IPS-18a (cell line): ENCODE results near the gene ZC3H18.

Experiments used
- H3K27ac ChIP-seq: one replicate; pipeline ENCODE4 v1.5.1; 2013; ENCODE audit warnings: low read length
- H3K27me3 ChIP-seq: one replicate; pipeline ENCODE4 v1.6.1; 2013; ENCODE audit warnings: mild to moderate bottlenecking, low read length; ENCODE audit not compliant: control insufficient read depth, insufficient read depth
- H3K36me3 ChIP-seq: one replicate; pipeline ENCODE4 v1.6.1; 2013; ENCODE audit warnings: low read depth, low read length; ENCODE audit not compliant: control insufficient read depth
- H3K4me1 ChIP-seq: one replicate; pipeline ENCODE4 v1.6.1; 2013; ENCODE audit warnings: low read depth, low read length; ENCODE audit not compliant: control insufficient read depth
- H3K4me3 ChIP-seq: one replicate; pipeline ENCODE4 v1.5.1; 2013; ENCODE audit warnings: low read length
- H3K9ac ChIP-seq: one replicate; pipeline ENCODE4 v1.6.1; 2013; ENCODE audit warnings: mild to moderate bottlenecking, low read length, moderate library complexity
- H3K9me3 ChIP-seq: one replicate; pipeline ENCODE4 v1.6.1; 2013; ENCODE audit warnings: low read depth, low read length; ENCODE audit not compliant: control insufficient read depth

The ZC3H18 gene

GRCh38 chr16:88541831-88542616 lies 28.2 kb upstream of the ZC3H18 start:
- Histone ChIP-seq H3K9me3 (peaks cover 6% of the 10 kb centered on the region), H3K36me3 (no peaks in the 10 kb centered on the region), H3K9ac (no peak overlapping the region), H3K27ac (no peak overlapping the region), H3K4me3 (no peak overlapping the region), H3K4me1 (no peaks in the 10 kb centered on the region), H3K27me3 (peaks cover 48% of the 10 kb centered on the region)

GRCh38 chr16:88543230-88543813 lies 26.9 kb upstream of the ZC3H18 start:
- H3K4me3 ChIP-seq: no peak overlapping the region
- no peak overlapping the region for H3K9ac ChIP-seq
- H3K27me3 ChIP-seq: peaks cover 57% of the 10 kb centered on the region
- H3K4me1 ChIP-seq: no peaks in the 10 kb centered on the region
- H3K27ac ChIP-seq: no peak overlapping the region
- H3K36me3 ChIP-seq: no peaks in the 10 kb centered on the region
- peaks cover 6% of the 10 kb centered on the region for H3K9me3 ChIP-seq

DNA sequence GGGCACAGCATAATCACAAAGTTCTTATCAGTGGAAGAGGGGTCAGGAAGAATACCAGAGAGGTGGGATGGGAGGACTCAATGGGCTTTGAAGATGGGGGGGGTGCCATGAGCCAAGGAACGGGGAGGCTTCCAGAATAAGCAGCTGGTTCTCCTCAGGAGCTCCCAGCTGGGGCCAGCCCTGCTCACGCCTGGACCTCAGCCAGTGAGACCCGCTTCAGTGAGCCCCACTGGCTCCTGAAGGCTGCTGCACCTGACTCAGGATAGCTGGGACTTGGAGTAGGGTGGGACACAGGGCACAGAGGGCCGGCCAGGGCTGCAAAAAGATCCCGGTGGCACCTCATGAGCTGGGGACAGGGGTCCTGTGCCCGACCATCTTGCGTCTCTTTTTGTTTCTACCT lies 24.4 kb upstream of the ZC3H18 start:
- H3K9me3 ChIP-seq: peaks cover 6% of the 10 kb centered on the region
- H3K4me3 ChIP-seq: no peak overlapping the region
- no peak overlapping the region for H3K27ac ChIP-seq
- H3K36me3 ChIP-seq: no peaks in the 10 kb centered on the region
- no peak overlapping the region for H3K9ac ChIP-seq
- H3K27me3 ChIP-seq: peaks cover 60% of the 10 kb centered on the region
- peaks cover 2% of the 10 kb centered on the region for H3K4me1 ChIP-seq

DNA sequence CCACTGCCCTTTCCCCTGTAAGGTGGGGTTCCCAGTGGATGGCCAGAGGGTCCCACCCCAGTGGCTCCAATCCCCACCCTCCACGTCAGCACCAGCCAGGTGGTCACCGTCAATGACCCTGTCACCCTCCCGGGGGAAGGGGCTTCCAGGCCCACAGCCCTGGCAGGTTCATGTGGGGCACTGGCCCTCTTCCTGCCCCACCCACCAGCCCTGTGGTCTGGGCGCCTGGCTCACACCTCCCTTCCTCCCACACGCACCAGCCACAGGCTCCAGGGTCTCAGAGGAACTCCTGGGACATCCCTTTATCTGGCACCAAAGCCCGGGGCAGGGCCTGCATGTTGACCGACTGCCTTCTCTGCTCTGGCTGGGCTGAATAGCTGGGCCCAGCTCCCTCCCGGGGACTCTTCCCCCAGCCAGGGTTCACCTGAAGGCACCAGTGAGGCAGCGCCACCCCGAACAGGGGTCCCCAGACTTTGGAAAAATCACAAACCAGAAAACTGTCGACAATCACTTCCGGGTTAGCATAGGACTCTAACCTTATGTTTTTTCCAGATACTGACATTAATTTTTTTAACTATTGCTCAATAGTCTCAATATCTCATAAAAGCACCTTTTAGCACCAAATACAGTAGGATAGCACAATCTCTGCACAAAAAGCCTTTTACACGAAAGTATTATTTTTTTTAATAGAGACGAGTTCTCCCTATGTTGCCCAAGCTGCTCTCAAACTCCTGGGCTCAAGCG lies 21.9 kb upstream of the ZC3H18 start:
- H3K36me3 ChIP-seq: no peaks in the 10 kb centered on the region
- peaks cover 4% of the 10 kb centered on the region for H3K9me3 ChIP-seq
- H3K4me1 ChIP-seq: peaks cover 2% of the 10 kb centered on the region
- H3K9ac ChIP-seq: no peak overlapping the region
- H3K27me3 ChIP-seq: peaks cover 64% of the 10 kb centered on the region
- H3K27ac ChIP-seq: no peak overlapping the region
- H3K4me3 ChIP-seq: no peak overlapping the region

GRCh38 chr16:88548985-88549384 lies 21.2 kb upstream of the ZC3H18 start:
- Histone ChIP-seq H3K4me1 (peaks cover 2% of the 10 kb centered on the region), H3K27me3 (peaks cover 64% of the 10 kb centered on the region), H3K9me3 (no peaks in the 10 kb centered on the region), H3K4me3 (no peak overlapping the region), H3K36me3 (no peaks in the 10 kb centered on the region), H3K9ac (no peak overlapping the region), H3K27ac (no peak overlapping the region)

GRCh38 chr16:88549671-88550245 lies 20.4 kb upstream of the ZC3H18 start:
- H3K27ac ChIP-seq: no peak overlapping the region
- H3K27me3 ChIP-seq: peaks cover 63% of the 10 kb centered on the region
- H3K4me3 ChIP-seq: peak overlapping the region; percentile 7
- no peaks in the 10 kb centered on the region for H3K36me3 ChIP-seq
- H3K9ac ChIP-seq: no peak overlapping the region
- H3K9me3 ChIP-seq: no peaks in the 10 kb centered on the region
- H3K4me1 ChIP-seq: peaks cover 2% of the 10 kb centered on the region

- Histone ChIP-seq H3K9ac (no peak overlapping the region), H3K9me3 (no peaks in the 10 kb centered on the region)
Observed at GRCh38 chr16:88550246-88550661, 19.9 kb upstream of the ZC3H18 start.

GRCh38 chr16:88552166-88552565 lies 18.0 kb upstream of the ZC3H18 start:
- Histone ChIP-seq H3K9ac (no peak overlapping the region), H3K4me1 (peaks cover 2% of the 10 kb centered on the region), H3K9me3 (no peaks in the 10 kb centered on the region)

More at GRCh38 chr16:88550246-88550661, 19.9 kb upstream of the ZC3H18 start:
- Histone ChIP-seq H3K4me1 (peaks cover 2% of the 10 kb centered on the region), H3K4me3 (peak overlapping the region; percentile 7), H3K27me3 (peaks cover 58% of the 10 kb centered on the region), H3K27ac (no peak overlapping the region), H3K36me3 (no peaks in the 10 kb centered on the region)

GRCh38 chr16:88552815-88553214 lies 17.4 kb upstream of the ZC3H18 start:
- H3K27me3 ChIP-seq: peaks cover 34% of the 10 kb centered on the region
- H3K27ac ChIP-seq: no peak overlapping the region
- no peak overlapping the region for H3K4me3 ChIP-seq
- H3K4me1 ChIP-seq: peaks cover 2% of the 10 kb centered on the region
- H3K9ac ChIP-seq: no peak overlapping the region
- H3K9me3 ChIP-seq: no peaks in the 10 kb centered on the region
- H3K36me3 ChIP-seq: no peaks in the 10 kb centered on the region

More at GRCh38 chr16:88552166-88552565, 18.0 kb upstream of the ZC3H18 start:
- H3K36me3 ChIP-seq: no peaks in the 10 kb centered on the region
- no peak overlapping the region for H3K27ac ChIP-seq
- no peak overlapping the region for H3K4me3 ChIP-seq
- H3K27me3 ChIP-seq: peaks cover 40% of the 10 kb centered on the region

GRCh38 chr16:88553739-88554138 lies 16.5 kb upstream of the ZC3H18 start:
- Histone ChIP-seq H3K9me3 (no peaks in the 10 kb centered on the region), H3K9ac (no peak overlapping the region), H3K4me3 (no peak overlapping the region), H3K36me3 (no peaks in the 10 kb centered on the region), H3K27ac (no peak overlapping the region), H3K27me3 (peaks cover 24% of the 10 kb centered on the region), H3K4me1 (peaks cover 2% of the 10 kb centered on the region)

DNA sequence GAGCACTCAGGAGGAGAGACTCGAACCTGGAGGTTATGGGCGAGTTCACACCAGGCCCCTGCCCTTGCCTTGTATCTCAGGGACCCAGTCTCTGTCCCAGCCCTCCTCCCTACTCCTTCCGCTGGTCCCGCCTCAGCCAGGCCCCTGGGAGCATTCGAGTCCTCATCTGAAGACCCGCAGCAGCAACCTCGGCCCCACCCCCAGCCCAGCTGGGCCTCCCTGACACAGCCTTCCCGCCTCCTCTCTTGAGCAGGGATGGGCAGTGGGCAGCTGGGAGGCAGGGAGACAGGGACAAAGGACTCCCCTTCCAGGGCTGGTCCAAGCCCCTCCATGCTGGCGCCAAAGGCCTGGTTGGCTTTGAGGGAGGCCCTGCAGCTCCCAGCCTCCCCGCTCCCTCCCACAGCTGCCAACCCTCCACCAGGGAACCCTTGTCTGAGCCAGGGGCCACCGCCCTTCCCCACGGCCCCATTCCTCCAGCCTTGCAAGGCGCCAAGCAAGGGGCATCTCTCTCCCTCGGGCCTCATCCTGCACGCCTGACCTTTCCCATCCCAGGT lies 15.4 kb upstream of the ZC3H18 start:
- no peaks in the 10 kb centered on the region for H3K36me3 ChIP-seq
- H3K9me3 ChIP-seq: no peaks in the 10 kb centered on the region
- H3K9ac ChIP-seq: no peak overlapping the region
- H3K27ac ChIP-seq: no peak overlapping the region
- peaks cover 14% of the 10 kb centered on the region for H3K27me3 ChIP-seq
- no peak overlapping the region for H3K4me3 ChIP-seq
- H3K4me1 ChIP-seq: no peaks in the 10 kb centered on the region
